A673 (cell line): ENCODE data around the gene TTLL11.

ENCODE experiments used
- EZH2 ChIP-seq: fragments of 200-600 bp; sonication (generic); IDR thresholded peaks from 2 replicates; pipeline ENCODE4 v1.6.1; 2017; ENCODE audit warnings: borderline replicate concordance, low read depth, mild to moderate bottlenecking, mixed read lengths, antibody characterized with exemption, low read length; ENCODE audit not compliant: poor library complexity, severe bottlenecking
- TF ChIP-seq, protein P1 (sequence below): fragments of 300-800, 200-600 bp; sonication (generic); conservative IDR thresholded peaks from 2 replicates; pipeline ENCODE4 v1.5.1; 2017; ENCODE audit warnings: low read depth, mild to moderate bottlenecking, antibody characterized with exemption, low read length, moderate library complexity, mixed read lengths

DNA sequence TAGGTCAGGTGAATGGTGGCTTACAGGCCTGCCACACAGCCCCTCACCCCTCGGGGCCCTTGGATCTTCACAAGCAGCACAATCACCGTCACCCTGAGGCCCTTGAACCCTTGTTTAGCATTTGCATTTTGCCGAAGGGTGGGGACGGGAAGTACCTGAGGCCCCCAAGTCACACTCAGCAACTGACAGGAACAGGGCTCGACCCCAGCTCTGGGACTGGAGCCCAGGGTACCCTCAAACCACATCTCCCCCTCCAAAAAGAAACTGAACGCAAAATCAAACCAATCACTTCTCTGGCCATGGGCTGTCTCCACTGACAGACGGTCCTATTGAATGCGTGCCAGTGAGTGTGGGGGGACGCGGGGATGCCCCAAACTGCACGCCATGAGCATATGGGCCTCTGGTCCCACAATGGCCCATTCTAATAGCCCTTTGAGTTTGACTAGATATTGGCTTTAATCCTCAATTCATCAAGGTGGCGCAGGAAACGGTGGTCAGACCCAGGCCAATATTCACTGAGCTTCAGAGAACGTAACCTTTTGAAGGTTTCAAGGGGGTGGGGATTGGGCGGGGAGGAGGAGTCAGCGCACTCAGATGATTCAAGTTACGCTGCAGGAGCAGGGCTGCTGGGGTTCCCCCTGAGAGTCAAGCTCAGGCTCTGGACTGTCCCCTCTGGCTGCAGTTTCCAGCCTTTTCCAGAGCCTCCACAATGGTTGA, 265.7 kb downstream of the TTLL11 start:
- TF ChIP-seq, protein P1, sequence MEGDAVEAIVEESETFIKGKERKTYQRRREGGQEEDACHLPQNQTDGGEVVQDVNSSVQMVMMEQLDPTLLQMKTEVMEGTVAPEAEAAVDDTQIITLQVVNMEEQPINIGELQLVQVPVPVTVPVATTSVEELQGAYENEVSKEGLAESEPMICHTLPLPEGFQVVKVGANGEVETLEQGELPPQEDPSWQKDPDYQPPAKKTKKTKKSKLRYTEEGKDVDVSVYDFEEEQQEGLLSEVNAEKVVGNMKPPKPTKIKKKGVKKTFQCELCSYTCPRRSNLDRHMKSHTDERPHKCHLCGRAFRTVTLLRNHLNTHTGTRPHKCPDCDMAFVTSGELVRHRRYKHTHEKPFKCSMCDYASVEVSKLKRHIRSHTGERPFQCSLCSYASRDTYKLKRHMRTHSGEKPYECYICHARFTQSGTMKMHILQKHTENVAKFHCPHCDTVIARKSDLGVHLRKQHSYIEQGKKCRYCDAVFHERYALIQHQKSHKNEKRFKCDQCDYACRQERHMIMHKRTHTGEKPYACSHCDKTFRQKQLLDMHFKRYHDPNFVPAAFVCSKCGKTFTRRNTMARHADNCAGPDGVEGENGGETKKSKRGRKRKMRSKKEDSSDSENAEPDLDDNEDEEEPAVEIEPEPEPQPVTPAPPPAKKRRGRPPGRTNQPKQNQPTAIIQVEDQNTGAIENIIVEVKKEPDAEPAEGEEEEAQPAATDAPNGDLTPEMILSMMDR = no peak
- no peak for TF ChIP-seq EZH2
